ENCODE data around the gene GATAD2B.

The GATAD2B gene

GRCh38 chr1:153951183-153951582, 28.4 kb upstream of the GATAD2B start:
- DNase-seq: no peak

GRCh38 chr1:153946622-153947241, 24.0 kb upstream of the GATAD2B start, which contains the start of gene DENND4B:
DENND4B (minus strand) TSS chr1:153946718; CDS start chr1:153944374, 2,344 bp downstream.
- peak; percentile 61 for DNase-seq

DNA sequence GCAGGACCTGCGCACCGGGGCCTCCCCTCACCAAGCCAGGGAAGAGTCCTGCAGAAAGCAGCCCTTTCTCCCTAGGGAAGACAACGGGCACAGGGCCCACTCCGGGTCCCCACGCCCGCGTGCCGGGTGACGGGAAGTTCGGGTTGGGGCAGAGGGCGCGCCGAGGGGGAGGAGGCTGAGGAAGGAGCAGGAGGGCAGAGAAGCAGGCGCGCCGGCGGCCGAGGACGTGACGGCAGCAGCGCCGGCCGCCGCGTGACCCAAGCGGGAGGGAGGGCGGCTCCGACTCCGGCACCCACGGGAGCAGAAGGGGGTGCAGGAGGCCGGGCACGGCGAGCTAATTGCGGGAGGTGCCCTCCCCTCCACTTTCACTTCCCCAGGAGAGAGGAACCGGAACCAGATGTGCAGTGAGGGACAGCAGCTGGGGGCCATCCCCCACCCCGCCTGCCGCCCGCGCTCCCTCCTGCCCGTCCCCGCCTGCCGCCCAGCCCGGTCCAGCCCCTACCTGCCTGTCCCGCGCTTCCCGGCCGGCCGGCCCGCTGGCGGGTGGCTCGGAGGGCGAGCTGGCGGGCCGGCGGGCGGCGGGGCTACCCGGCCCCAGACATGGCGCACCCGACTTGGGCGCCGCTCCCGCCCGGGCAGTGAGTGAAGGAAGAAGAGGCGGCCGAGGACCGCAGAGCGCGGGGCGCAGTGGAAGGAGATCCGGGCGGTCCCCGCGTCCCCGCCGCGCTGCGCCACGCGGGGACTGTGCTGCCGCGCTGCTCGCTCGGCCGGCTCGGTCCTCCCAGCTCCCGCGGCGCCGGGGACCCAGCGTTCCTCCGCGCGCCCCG, 23.2 kb upstream of the GATAD2B start:
- peak; percentile 69 for DNase-seq

- peak; percentile 76 for DNase-seq
Measured at GRCh38 chr1:153945131-153945794, 22.5 kb upstream of the GATAD2B start.

DNA sequence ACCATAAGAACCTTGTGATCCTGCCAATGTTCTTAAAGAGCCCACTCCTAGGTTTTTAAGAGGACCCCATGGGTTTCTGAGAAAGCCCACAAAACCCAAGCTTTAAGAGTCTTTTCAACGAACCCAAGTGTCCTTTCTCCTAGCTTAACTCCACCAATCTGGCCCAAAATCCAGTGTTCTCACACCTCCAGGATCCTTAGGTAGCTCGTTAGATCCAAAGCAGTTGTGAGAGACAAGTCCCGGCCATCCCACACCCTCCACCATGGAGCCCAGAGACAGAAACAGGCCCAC, 22.0 kb upstream of the GATAD2B start:
- DNase-seq: no peak

DNA sequence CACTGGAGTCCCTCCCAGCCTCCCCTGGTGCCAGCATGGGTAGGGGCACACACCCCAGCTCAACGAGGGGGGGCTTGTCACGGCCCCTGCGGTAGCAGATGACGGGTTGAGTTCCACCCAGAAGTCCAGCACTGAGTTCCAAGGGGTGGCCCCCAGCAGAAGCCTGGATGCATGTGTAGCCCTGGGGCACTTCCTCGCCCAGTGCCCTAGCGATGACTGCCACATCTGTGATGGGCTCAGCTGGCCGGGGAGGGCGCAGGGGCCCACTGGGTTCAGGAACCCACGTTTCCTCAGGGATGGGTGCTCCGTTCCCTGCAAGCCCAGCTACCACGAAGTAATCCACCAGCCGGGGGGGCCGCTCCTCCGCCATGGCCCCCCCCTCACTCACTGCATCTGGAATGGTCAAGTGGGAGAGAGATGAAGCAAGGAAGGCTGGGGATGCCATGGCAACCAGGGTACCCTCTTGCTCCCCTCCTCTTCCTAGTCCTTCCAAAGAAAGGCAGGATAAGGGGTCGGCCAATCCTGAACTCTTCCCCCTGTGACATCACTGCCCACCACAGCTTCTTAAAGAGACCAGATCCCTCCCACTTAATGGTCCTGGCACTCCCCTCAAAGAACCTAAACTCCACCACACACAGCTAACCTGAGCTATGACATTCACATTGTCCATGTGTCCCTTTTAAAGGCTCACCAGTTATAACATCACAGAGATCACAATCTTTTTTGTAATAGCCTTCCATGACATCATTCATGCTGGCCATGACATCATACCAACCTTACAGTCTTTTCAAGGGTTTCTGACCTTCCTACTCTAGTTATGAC, 21.4 kb upstream of the GATAD2B start:
- DNase-seq: no peak

- DNase-seq: no peak
Measured at GRCh38 chr1:153942766-153943549, 20.2 kb upstream of the GATAD2B start.

DNA sequence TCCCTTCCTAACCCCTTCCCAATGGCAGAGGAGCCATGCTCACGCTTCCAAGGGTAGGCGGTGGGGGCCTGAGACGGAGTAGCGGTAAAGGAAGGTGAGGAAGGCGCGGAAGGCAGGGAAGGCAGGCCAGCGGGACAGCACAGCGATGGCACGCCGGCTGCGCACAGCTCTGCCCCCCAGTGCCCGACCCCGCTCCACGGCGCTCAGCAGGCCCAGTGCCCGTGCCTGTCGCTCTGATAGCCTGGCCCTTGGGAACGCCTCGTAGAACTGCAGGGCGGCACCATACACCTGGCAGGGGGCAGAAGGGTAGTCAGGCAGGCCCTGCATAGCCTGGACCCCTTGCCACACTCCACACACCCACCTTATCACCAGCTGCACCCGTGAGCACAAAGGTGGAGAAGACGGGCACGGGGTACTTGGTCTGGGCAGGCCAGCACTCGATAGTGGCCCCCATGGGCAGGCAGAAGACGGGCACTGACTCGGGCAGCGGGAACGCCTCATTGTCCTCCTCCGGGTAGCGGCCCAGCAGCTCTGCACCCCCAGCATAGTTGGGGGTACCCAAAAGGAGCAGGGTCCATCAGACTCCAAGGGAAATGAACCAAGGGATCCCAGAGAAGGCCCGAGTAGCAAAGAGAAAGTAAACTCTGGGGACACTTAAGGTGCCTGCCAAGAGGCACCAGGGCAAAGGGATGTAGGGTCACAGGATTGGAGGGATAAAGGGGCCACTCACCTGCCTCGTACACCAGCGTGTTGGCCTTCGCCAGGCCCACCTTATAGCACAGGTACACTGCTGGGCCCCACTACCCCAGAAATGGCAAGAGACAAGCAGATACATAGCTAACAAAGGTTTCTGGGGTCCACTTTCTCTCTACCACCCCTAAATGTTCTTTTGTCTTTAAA, 19.3 kb upstream of the GATAD2B start:
- DNase-seq: no peak

GRCh38 chr1:153940756-153941155, 18.0 kb upstream of the GATAD2B start:
- DNase-seq: no peak

DNA sequence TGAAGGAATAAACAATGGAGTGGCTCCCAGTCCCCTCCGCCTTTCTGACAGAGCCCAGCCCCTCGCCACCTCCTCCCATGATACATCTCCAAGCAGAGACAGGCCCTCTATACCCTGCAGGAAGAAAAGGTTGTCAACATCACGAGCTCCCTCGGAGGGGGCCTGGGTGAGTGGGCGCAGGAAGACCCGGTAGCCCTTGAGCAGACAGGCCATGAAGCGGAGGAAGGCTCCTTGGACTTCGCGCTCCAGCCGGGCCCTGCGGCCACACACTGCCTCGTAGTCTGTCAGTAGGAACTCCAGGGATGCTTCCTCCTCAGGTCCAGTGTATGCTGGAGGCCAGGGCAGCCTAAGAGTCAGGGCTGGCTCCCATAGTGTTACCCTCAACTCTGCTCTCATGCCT, 16.7 kb upstream of the GATAD2B start:
- DNase-seq: no peak

DNA sequence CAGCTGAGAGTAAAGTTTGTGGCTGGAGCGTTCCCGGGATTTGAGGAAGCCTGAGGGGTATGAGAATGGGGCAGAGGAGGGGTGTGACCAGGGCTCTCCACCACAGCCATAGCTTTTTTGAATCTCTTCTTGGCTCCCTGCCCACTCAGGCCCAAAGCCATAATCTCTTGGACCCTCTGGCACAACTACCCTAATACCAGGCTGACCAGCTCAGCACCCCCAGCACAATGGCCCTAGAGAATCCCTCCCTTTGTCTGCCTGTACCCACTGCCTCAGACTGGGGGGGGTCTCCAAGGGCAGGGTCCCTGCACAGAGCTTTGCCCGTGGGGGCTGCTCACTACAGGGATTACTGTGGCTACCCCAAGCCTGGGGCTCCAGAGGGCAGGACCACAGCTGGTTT, 16.2 kb upstream of the GATAD2B start:
- DNase-seq: no peak

DNA sequence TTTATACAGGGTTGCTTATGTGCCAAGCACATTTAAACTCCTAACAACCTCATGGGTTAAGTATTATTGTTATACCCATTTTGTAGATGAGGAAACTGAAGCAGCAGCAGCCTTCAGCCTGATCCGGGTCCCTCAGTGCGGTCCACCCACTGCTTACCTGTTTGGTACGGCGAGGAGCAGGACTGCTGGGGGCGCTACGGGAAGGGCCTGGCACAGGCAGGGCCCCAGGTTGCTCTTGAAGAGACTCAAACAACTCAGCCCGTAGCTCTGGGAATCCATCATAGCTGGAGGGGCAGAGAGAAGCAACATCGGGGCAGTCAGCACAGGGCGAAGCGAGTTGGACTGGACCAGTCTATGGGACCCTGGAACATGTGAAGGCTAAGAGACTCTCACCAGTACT, 14.6 kb upstream of the GATAD2B start:
- no peak for DNase-seq

GRCh38 chr1:153936011-153936802, 13.4 kb upstream of the GATAD2B start:
- DNase-seq: no peak

- no peak for DNase-seq
Measured at GRCh38 chr1:153934746-153935145, 12.0 kb upstream of the GATAD2B start.

GRCh38 chr1:153933955-153934354, 11.2 kb upstream of the GATAD2B start:
- no peak for DNase-seq

DNA sequence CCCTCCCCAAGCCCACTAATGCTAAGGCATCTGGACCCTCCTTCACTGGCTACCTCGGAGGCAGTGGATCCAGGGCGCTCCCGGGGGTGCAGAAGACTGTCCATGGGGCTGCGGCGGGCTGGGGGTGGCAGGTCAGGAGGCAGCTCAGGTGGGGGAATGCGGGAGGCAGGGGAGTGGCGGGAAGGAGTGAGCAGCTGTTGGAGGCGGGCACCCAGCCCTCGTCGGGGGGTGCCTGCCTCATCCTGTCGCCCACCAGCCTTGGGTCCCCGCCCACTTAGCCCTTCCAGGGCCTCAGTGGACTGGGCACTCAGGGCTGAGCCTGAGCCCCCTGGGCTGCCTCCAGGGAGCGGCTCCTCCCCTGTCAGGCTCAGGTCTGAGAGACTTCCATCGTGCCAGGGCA, 10.7 kb upstream of the GATAD2B start:
- DNase-seq: no peak

DNA sequence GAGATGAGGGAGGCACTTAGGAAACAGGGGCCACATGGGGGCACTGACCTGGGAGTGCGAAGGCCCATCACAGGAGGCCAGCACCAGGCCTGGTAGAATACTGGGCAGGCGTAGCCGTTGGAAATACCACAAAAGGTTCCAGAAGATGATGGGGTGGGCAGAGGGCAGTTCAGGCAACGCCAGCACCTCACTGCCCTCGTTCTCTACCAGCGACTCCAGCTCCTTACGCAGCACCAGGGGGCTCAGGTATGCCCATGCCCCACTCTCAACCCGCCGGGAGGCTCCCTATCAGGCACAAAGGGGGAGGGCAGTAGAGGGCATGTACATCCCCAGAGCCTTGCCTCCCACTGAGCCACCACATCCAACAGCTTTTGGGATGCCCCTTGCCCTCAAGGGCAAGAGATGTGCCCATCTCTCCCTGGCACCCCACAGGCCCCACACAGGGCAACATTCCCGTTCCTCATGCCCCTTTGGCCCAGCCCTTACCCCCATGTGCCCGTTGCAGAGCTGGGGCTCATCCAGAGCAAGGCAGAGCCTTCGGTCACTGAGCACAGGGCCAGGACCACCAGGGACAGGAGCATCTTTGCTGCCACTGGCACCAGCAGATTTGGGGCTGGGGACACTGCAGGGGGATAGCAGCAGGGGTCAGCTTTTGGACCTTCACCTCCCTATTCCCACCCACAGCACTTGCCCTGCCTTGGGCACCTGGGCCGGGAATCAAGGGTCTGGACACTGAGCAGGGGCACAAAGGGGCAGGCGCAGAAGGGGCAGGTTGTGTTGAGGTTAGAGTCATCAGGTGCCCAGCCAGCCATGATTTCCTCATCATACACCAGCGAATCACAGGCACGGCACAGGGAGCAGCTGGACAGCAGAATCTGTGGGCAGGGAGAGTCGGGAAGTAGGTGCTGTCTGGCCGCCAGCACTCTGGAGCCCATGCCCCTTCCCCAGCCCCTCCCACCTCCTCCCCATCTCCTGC, 9.7 kb upstream of the GATAD2B start:
- DNase-seq: no peak

- no peak for DNase-seq
Measured at GRCh38 chr1:153929981-153930948, 7.5 kb upstream of the GATAD2B start.
